Putamen (tissue), 1 donor: ENCODE results near the gene CENPV.
A peak's percentile ranks its signal among the peaks of the same experiment; 100 is the strongest.

Source experiments
- DNase-seq: peaks from one replicate; pipeline ENCODE4 v3.0.0-alpha.2; 2016; ENCODE audit warnings: low spot score

CENPV gene

GRCh38 chr17:16361874-16362273 lies 8.6 kb upstream of the CENPV start:
- DNase-seq, result no peak

GRCh38 chr17:16358394-16358793 lies 5.1 kb upstream of the CENPV start:
- DNase-seq, result no peak

- DNase-seq, result no peak
Observed at GRCh38 chr17:16354585-16354984, 1.3 kb upstream of the CENPV start.

- DNase-seq, result no peak
Observed at GRCh38 chr17:16352667-16353316, 477 bp downstream of the CENPV start.

- DNase-seq, result peak; percentile 68
Observed at GRCh38 chr17:16352303-16352666, 984 bp downstream of the CENPV start.

GRCh38 chr17:16351831-16352230 lies 1.4 kb downstream of the CENPV start:
- no peak for DNase-seq

GRCh38 chr17:16349431-16349830 lies 3.8 kb downstream of the CENPV start:
- DNase-seq, result no peak

- no peak for DNase-seq
Observed at GRCh38 chr17:16348586-16348985, 4.7 kb downstream of the CENPV start.

- DNase-seq, result no peak
Observed at GRCh38 chr17:16346721-16347271, 6.5 kb downstream of the CENPV start.

GRCh38 chr17:16345565-16345964 lies 7.7 kb downstream of the CENPV start:
- no peak for DNase-seq

- DNase-seq, result no peak
Observed at GRCh38 chr17:16343569-16343968, 9.7 kb downstream of the CENPV start.

GRCh38 chr17:16342979-16343378 lies 10.3 kb downstream of the CENPV start:
- no peak for DNase-seq

- DNase-seq, result no peak
Observed at GRCh38 chr17:16339959-16340358, 13.3 kb downstream of the CENPV start.

- DNase-seq, result no peak
Observed at GRCh38 chr17:16339402-16339801, 13.9 kb downstream of the CENPV start.

GRCh38 chr17:16338391-16338790 lies 14.9 kb downstream of the CENPV start:
- no peak for DNase-seq

GRCh38 chr17:16329519-16330271 lies 23.6 kb downstream of the CENPV start:
- DNase-seq, result no peak

GRCh38 chr17:16328997-16329396 lies 24.3 kb downstream of the CENPV start:
- no peak for DNase-seq

GRCh38 chr17:16327018-16327417 lies 26.3 kb downstream of the CENPV start:
- DNase-seq, result no peak

GRCh38 chr17:16325964-16326363 lies 27.3 kb downstream of the CENPV start:
- DNase-seq, result no peak

- no peak for DNase-seq
Observed at GRCh38 chr17:16322636-16323035, 30.6 kb downstream of the CENPV start.

GRCh38 chr17:16319969-16320368 lies 33.3 kb downstream of the CENPV start:
- no peak for DNase-seq

GRCh38 chr17:16314859-16315258 lies 38.4 kb downstream of the CENPV start:
- DNase-seq, result no peak

- no peak for DNase-seq
Observed at GRCh38 chr17:16314189-16314588, 39.1 kb downstream of the CENPV start.
